ENCODE measurements around the gene DTWD2. TPM values are rescaled to one million over a fixed set of nuclear protein-coding genes. Genes with fewer than 3 reads are reported as not detected.
"Not testable (repeated sequence)": the region's sequence is repeated elsewhere in the genome, so short reads cannot be mapped to it uniquely, and the experiment has no call there.

Gene DTWD2
- total and polyA plus RNA-seq, 4 donors, result 7.1 to 25.1 (median 8.1) TPM

DNA sequence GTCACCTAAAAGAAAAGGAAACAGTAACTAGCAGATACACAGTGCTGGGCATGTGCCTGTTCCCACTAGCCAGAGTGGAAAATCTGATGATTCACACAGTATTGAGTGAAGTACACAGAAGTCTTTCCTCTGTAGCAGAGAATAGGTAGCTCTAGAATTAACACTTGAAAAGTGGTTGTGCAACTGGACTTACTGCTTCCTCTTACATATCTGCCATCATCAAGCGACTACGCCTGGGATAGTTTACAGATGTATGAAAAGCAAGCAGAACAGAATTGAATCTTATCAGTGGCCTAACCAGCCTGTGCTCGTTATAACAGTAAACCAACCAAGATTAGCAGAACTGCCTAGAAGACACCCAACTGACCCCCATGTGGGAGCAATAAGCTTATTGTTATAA lies 130.6 kb downstream of the DTWD2 start:
- no peak for DNase-seq (ENCODE audit: low read depth in 4 of 6, low spot score in 6 of 6)
- Histone ChIP-seq H3K4me1 (ENCODE audit: control insufficient read depth, insufficient read depth, low read length) (no peaks in the 10 kb centered on the region), H3K27ac (ENCODE audit: low read depth, low read length) (no peak overlapping the region), H3K36me3 (ENCODE audit: control insufficient read depth, insufficient read depth, low read length) (no peaks in the 10 kb centered on the region), H3K27me3 (ENCODE audit: control insufficient read depth, insufficient read depth, low read length) (no peaks in the 10 kb centered on the region), H3K4me3 (ENCODE audit: low read depth, low read length) (no peak overlapping the region), H3K9me3 (ENCODE audit: control insufficient read depth, insufficient read depth, low read length) (no peaks in the 10 kb centered on the region)
- WGBS (ENCODE audit: insufficient coverage), result no CpG with 5 or more reads among the region's 3 CpGs

DNA sequence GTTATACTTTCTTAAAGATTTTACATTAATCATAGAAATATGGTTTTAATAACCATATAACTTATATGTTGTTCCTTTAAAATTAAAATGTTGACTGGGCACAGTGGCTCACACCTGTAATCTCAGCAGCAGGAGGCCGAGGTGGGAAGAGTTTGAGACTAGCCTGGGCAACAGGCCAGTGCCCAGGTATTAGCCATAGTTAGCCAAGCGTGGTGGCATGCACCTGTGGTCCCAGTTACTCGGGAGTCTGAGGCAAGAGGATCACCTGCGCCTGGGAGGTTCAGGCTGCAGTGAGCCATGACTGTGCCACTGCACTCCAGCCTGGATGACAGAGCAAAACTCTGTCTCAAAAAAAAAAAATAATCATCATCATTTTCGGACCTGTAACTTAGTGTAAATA lies 133.5 kb downstream of the DTWD2 start:
- 100% methylated on average over 4 of the region's 5 CpGs for WGBS (ENCODE audit: insufficient coverage)
- no peaks in the 10 kb centered on the region for H3K9me3 ChIP-seq (ENCODE audit: control insufficient read depth, insufficient read depth, low read length)
- no peaks in the 10 kb centered on the region for H3K4me1 ChIP-seq (ENCODE audit: control insufficient read depth, insufficient read depth, low read length)
- no peaks in the 10 kb centered on the region for H3K27me3 ChIP-seq (ENCODE audit: control insufficient read depth, insufficient read depth, low read length)
- H3K36me3 ChIP-seq (ENCODE audit: control insufficient read depth, insufficient read depth, low read length), result no peaks in the 10 kb centered on the region
- H3K4me3 ChIP-seq (ENCODE audit: low read depth, low read length), result no peak overlapping the region
- H3K27ac ChIP-seq (ENCODE audit: low read depth, low read length), result no peak overlapping the region
- DNase-seq (ENCODE audit: low read depth in 4 of 6, low spot score in 6 of 6), result no peak

DNA sequence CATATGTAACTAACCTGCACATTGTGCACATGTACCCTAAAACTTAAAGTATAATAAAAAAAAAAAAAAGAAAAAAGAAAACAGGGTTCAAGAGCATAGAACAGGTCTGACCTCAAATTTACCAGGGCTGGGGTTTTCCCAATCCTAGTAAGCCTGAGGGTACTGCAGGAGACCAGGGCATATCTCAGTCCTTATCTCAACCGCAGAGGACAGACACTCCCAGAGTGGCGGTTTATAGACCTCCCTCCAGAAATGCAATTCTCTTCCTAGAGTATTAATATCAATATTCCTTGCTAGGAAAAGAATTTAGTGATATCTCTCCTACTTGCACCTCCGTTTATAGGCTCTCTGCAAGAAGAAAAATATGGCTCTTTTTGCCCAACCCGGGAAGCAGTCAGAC lies 136.6 kb downstream of the DTWD2 start:
- WGBS (ENCODE audit: insufficient coverage), result no CpG with 5 or more reads among the region's 4 CpGs
- not testable (repeated sequence) for H3K27ac ChIP-seq (ENCODE audit: low read depth, low read length); DNase-seq (ENCODE audit: low read depth in 4 of 6, low spot score in 6 of 6); H3K4me3 ChIP-seq (ENCODE audit: low read depth, low read length); H3K36me3 ChIP-seq (ENCODE audit: control insufficient read depth, insufficient read depth, low read length); H3K9me3 ChIP-seq (ENCODE audit: control insufficient read depth, insufficient read depth, low read length); H3K4me1 ChIP-seq (ENCODE audit: control insufficient read depth, insufficient read depth, low read length); H3K27me3 ChIP-seq (ENCODE audit: control insufficient read depth, insufficient read depth, low read length)

DNA sequence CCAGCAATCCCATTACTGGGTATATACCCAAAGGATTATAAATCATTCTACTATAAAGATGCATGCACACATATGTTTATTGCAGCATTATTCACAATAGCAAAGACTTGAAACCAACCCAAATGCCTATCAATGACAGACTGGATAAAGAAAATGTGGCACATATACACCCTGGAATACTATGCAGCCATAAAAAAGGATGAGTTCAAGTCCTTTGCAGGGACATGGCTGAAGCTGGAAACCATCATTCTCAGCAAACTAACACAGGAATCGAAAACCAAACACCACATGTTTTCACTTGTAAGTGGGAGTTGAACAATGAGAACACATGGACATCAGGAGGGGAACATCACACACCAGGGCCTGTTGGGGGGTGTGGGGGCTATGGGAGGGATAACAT lies 138.8 kb downstream of the DTWD2 start:
- not testable (repeated sequence) for H3K4me1 ChIP-seq (ENCODE audit: control insufficient read depth, insufficient read depth, low read length); H3K27me3 ChIP-seq (ENCODE audit: control insufficient read depth, insufficient read depth, low read length); DNase-seq (ENCODE audit: low read depth in 4 of 6, low spot score in 6 of 6); H3K36me3 ChIP-seq (ENCODE audit: control insufficient read depth, insufficient read depth, low read length); H3K9me3 ChIP-seq (ENCODE audit: control insufficient read depth, insufficient read depth, low read length); H3K4me3 ChIP-seq (ENCODE audit: low read depth, low read length); H3K27ac ChIP-seq (ENCODE audit: low read depth, low read length)
- WGBS (ENCODE audit: insufficient coverage), result no CpG with 5 or more reads among the region's 1 CpG

DNA sequence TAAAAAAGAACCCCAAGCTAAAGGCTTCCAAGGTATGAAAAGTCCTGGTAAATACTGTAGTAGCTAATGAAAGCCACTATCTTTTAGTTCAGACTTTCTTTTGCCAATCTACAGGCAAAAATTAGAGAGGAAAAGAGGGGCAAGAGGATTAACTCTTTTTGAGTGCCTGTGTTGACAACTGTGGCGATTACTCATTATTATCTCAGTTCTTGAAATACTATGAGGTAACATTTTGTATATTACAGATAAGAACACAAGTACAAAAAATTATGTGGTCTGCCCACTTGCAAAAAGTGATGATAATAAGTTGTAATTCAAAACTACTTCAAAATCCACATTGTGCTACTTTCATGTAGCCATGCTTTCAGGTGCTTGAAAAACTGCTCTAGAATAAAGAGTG lies 144.0 kb downstream of the DTWD2 start:
- H3K36me3 ChIP-seq (ENCODE audit: control insufficient read depth, insufficient read depth, low read length), result no peaks in the 10 kb centered on the region
- H3K9me3 ChIP-seq (ENCODE audit: control insufficient read depth, insufficient read depth, low read length), result no peaks in the 10 kb centered on the region
- no peak overlapping the region for H3K27ac ChIP-seq (ENCODE audit: low read depth, low read length)
- H3K27me3 ChIP-seq (ENCODE audit: control insufficient read depth, insufficient read depth, low read length), result no peaks in the 10 kb centered on the region
- H3K4me1 ChIP-seq (ENCODE audit: control insufficient read depth, insufficient read depth, low read length), result no peaks in the 10 kb centered on the region
- no peak overlapping the region for H3K4me3 ChIP-seq (ENCODE audit: low read depth, low read length)
- no CpG with 5 or more reads among the region's 1 CpG for WGBS (ENCODE audit: insufficient coverage)
- no peak for DNase-seq (ENCODE audit: low read depth in 4 of 6, low spot score in 6 of 6)

DNA sequence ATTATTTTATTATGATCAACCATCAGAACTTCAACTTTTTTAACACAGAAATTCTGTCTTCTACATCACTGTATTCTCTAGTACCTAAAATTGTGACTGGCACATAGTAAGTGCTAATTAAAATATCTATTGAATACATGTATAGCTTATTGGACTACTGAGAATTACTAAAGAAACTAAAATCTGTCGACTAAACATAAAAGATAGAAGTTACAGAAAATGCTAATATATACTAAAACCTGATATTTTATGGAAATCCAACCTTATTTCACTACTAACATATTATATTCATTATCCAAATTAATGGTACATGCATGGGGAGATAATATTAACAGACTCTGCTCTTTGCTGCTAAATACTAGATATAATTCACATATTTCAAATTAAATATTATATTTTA lies 153.6 kb downstream of the DTWD2 start:
- no peak overlapping the region for H3K4me3 ChIP-seq (ENCODE audit: low read depth, low read length)
- no peaks in the 10 kb centered on the region for H3K4me1 ChIP-seq (ENCODE audit: control insufficient read depth, insufficient read depth, low read length)
- no peaks in the 10 kb centered on the region for H3K9me3 ChIP-seq (ENCODE audit: control insufficient read depth, insufficient read depth, low read length)
- DNase-seq (ENCODE audit: low read depth in 4 of 6, low spot score in 6 of 6), result no peak
- no peaks in the 10 kb centered on the region for H3K27me3 ChIP-seq (ENCODE audit: control insufficient read depth, insufficient read depth, low read length)
- no peaks in the 10 kb centered on the region for H3K36me3 ChIP-seq (ENCODE audit: control insufficient read depth, insufficient read depth, low read length)
- no CpG with 5 or more reads among the region's 1 CpG for WGBS (ENCODE audit: insufficient coverage)
- no peak overlapping the region for H3K27ac ChIP-seq (ENCODE audit: low read depth, low read length)

DNA sequence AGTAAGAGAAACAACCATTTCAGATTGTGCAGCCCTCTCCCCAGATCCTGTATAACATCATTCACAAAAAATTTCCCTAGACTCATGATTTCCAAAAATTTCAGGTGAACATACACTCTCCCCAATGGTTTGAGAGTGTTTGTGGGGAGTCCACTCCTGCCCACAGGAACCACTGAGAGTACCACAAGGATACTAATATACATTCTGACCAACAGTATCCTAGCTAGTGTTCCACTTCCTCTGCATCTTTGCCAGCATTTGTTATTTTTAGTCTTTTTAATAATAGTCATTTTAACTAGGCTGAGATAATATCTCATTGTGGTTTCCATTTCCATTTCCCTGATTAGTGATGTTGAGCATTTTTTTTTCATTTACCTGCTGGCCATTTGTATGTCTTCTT lies 155.4 kb downstream of the DTWD2 start:
- no peak for DNase-seq (ENCODE audit: low read depth in 4 of 6, low spot score in 6 of 6)
- no peak overlapping the region for H3K27ac ChIP-seq (ENCODE audit: low read depth, low read length)
- no peak overlapping the region for H3K4me3 ChIP-seq (ENCODE audit: low read depth, low read length)
- H3K4me1 ChIP-seq (ENCODE audit: control insufficient read depth, insufficient read depth, low read length), result no peaks in the 10 kb centered on the region
- no peaks in the 10 kb centered on the region for H3K9me3 ChIP-seq (ENCODE audit: control insufficient read depth, insufficient read depth, low read length)
- H3K27me3 ChIP-seq (ENCODE audit: control insufficient read depth, insufficient read depth, low read length), result no peaks in the 10 kb centered on the region
- no peaks in the 10 kb centered on the region for H3K36me3 ChIP-seq (ENCODE audit: control insufficient read depth, insufficient read depth, low read length)

DNA sequence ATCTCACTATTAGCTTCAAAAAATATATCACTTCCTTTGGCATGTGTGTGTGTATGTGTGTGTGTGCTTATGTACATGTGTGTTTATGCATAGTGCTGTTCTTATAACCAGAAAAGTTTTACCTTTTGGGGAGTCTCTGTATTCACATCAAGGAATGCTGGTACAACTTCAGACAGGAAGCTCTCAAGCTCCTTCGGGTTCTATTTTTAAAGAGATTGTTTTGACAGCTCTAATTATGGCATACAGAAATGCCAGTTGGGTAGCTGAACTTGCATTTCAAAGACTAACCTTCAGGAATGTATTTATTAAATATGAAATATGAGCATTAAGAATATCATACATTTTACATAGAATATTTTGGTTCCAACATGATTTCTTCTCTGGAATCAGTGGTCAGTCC lies 163.1 kb downstream of the DTWD2 start:
- no CpG with 5 or more reads among the region's 1 CpG for WGBS (ENCODE audit: insufficient coverage)
- H3K27me3 ChIP-seq (ENCODE audit: control insufficient read depth, insufficient read depth, low read length), result no peaks in the 10 kb centered on the region
- no peak overlapping the region for H3K27ac ChIP-seq (ENCODE audit: low read depth, low read length)

DNA sequence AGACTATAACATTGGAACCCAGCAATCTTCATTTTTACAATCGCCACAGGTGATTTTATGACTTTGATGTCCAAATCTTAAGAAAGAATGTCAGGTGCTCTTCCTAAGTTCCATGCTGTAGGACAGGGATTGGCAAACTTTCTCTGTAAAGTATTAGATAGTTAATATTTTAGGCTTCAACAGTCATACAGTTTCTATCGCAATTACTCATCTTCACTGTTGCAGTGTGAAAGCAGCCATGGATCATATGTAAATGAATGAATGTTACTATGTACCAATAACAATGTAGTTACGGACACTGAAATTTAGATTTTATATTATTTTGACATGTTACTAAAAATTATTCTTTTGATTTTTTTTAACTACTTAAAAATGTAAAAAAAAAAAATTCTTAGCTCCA lies 169.7 kb downstream of the DTWD2 start:
- Histone ChIP-seq H3K36me3 (ENCODE audit: control insufficient read depth, insufficient read depth, low read length) (no peaks in the 10 kb centered on the region), H3K27me3 (ENCODE audit: control insufficient read depth, insufficient read depth, low read length) (no peaks in the 10 kb centered on the region), H3K27ac (ENCODE audit: low read depth, low read length) (no peak overlapping the region), H3K4me1 (ENCODE audit: control insufficient read depth, insufficient read depth, low read length) (no peaks in the 10 kb centered on the region), H3K4me3 (ENCODE audit: low read depth, low read length) (no peak overlapping the region), H3K9me3 (ENCODE audit: control insufficient read depth, insufficient read depth, low read length) (peaks cover 5% of the 10 kb centered on the region)
- no CpG with 5 or more reads among the region's 3 CpGs for WGBS (ENCODE audit: insufficient coverage)
- DNase-seq (ENCODE audit: low read depth in 4 of 6, low spot score in 6 of 6), result no peak

More for the DNA sequence above, 163.1 kb downstream of the DTWD2 start:
- Histone ChIP-seq H3K36me3 (ENCODE audit: control insufficient read depth, insufficient read depth, low read length) (no peaks in the 10 kb centered on the region), H3K4me3 (ENCODE audit: low read depth, low read length) (no peak overlapping the region), H3K9me3 (ENCODE audit: control insufficient read depth, insufficient read depth, low read length) (no peaks in the 10 kb centered on the region), H3K4me1 (ENCODE audit: control insufficient read depth, insufficient read depth, low read length) (no peaks in the 10 kb centered on the region)
- no peak for DNase-seq (ENCODE audit: low read depth in 4 of 6, low spot score in 6 of 6)

DNA sequence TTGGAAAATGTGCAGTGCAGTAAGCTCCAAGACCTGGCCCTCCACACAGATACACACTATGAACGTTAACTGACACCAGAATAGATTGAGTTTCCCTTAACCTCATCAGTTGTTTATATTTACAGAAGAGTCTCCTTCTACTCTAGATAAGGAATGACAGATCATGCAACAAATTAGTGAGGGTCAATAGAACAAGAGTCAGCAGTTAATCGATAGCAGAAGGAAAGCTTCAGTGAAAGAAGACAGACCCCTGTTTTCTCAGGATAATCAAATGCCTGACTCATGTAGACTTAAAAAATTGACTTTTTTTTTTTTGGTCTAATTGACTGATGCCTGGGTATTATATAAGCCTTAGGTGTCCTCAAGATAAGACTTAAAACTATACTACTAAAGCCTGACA lies 179.9 kb downstream of the DTWD2 start:
- Histone ChIP-seq H3K4me1 (ENCODE audit: control insufficient read depth, insufficient read depth, low read length) (no peaks in the 10 kb centered on the region), H3K27me3 (ENCODE audit: control insufficient read depth, insufficient read depth, low read length) (no peaks in the 10 kb centered on the region), H3K4me3 (ENCODE audit: low read depth, low read length) (no peak overlapping the region), H3K36me3 (ENCODE audit: control insufficient read depth, insufficient read depth, low read length) (no peaks in the 10 kb centered on the region), H3K27ac (ENCODE audit: low read depth, low read length) (no peak overlapping the region), H3K9me3 (ENCODE audit: control insufficient read depth, insufficient read depth, low read length) (peaks cover 2% of the 10 kb centered on the region)
- no peak for DNase-seq (ENCODE audit: low read depth in 4 of 6, low spot score in 6 of 6)
- no CpG with 5 or more reads among the region's 2 CpGs for WGBS (ENCODE audit: insufficient coverage)
